HepG2 (cell line): ENCODE data around the gene ZBTB8OS. TPM values are rescaled to one million over a fixed set of nuclear protein-coding genes. Genes with fewer than 3 reads are reported as not detected.

Source experiments
- DPF2 ChIP-seq: sonication (generic); formaldehyde crosslinking; IDR thresholded peaks from 2 replicates; pipeline ENCODE4 v1.4.0; 2020; ENCODE audit warnings: mild to moderate bottlenecking, low read depth, missing genetic modification reagents, borderline replicate concordance
- ISX ChIP-seq: sonication (generic); formaldehyde crosslinking; conservative IDR thresholded peaks from 2 replicates; pipeline ENCODE4 v1.5.0; 2020; ENCODE audit warnings: missing genetic modification reagents
- JUNB ChIP-seq: sonication (generic); formaldehyde crosslinking; IDR thresholded peaks from 2 replicates; pipeline ENCODE4 v1.8.0; 2022; ENCODE audit warnings: missing genetic modification reagents, mild to moderate bottlenecking, borderline replicate concordance
- KMT2A ChIP-seq: sonication (generic); formaldehyde crosslinking; IDR thresholded peaks from 2 replicates; pipeline ENCODE4 v1.4.0; 2020; ENCODE audit warnings: missing genetic modification reagents
- KMT2B ChIP-seq: IDR thresholded peaks from 2 replicates; pipeline ENCODE4 v1.6.1; 2016; ENCODE audit warnings: missing genetic modification reagents, missing compliant biosample characterization
- NFRKB ChIP-seq: fragments of 450-650 bp; IDR thresholded peaks from 2 replicates; pipeline ENCODE4 v1.6.1; 2017
- RELA ChIP-seq: sonication (generic); formaldehyde crosslinking; IDR thresholded peaks from 2 replicates; pipeline ENCODE4 v1.4.0; 2020; ENCODE audit warnings: missing genetic modification reagents
- SUZ12 ChIP-seq: fragments of 150-350 bp; IDR thresholded peaks from 2 replicates; pipeline ENCODE4 v1.6.1; 2014; ENCODE audit warnings: low read depth, low read length
- TCF12 ChIP-seq, 2 experiments: fragments of 450-650 bp in 1 of 2; sonication (generic) in 1 of 2; formaldehyde crosslinking in 1 of 2; IDR thresholded peaks; 2 replicates each; pipeline versions ENCODE4 v1.6.1 to v1.8.0; 2017 to 2022; ENCODE audit warnings: antibody characterized with exemption in 1 of 2, mild to moderate bottlenecking in 1 of 2, missing genetic modification reagents in 1 of 2, moderate library complexity in 1 of 2
- ZBTB42 ChIP-seq: sonication (generic); formaldehyde crosslinking; IDR thresholded peaks from 2 replicates; pipeline ENCODE4 v1.5.0; 2020; ENCODE audit warnings: mild to moderate bottlenecking, missing genetic modification reagents
- ZBTB43 ChIP-seq: sonication (generic); formaldehyde crosslinking; conservative IDR thresholded peaks from 2 replicates; pipeline ENCODE4 v1.4.0; 2020; ENCODE audit warnings: missing genetic modification reagents
- ZBTB7B ChIP-seq: sonication (generic); formaldehyde crosslinking; IDR thresholded peaks from 2 replicates; pipeline ENCODE4 v1.4.0; 2020; ENCODE audit warnings: missing genetic modification reagents
- ZNF142 ChIP-seq: sonication (generic); formaldehyde crosslinking; IDR thresholded peaks from 2 replicates; pipeline ENCODE4 v1.4.0; 2020; ENCODE audit warnings: missing genetic modification reagents
- ZNF292 ChIP-seq: sonication (generic); formaldehyde crosslinking; IDR thresholded peaks from 2 replicates; pipeline ENCODE4 v1.8.1; 2022; ENCODE audit warnings: mild to moderate bottlenecking, low read depth, missing genetic modification reagents, borderline replicate concordance
- ZNF619 ChIP-seq: sonication (generic); formaldehyde crosslinking; IDR thresholded peaks from 2 replicates; pipeline ENCODE4 v1.4.0; 2020; ENCODE audit warnings: mild to moderate bottlenecking, missing genetic modification reagents
- ZNF768 ChIP-seq: sonication (generic); formaldehyde crosslinking; IDR thresholded peaks from 2 replicates; pipeline ENCODE4 v1.4.0; 2020; ENCODE audit warnings: missing genetic modification reagents
- ZNF777 ChIP-seq: sonication (generic); formaldehyde crosslinking; IDR thresholded peaks from 2 replicates; pipeline ENCODE4 v1.4.0; 2020; ENCODE audit warnings: missing genetic modification reagents
- polyA plus RNA-seq, 8 experiments: library from polyadenylated mRNA; depleted of rRNA in 3 of 8; stranded (reverse) in 7 of 8; unstranded in 1 of 8; fragments of >200 nt; fragmentation: Illumina TruSeq in 4 of 8; extraction: Trizol in 4 of 8; gene quantifications; 2 replicates each; pipeline versions ENCODE4 v1.2.1 to v1.2.3, GENCODE V29; 2011 to 2016; ENCODE audit warnings: low read depth in 4 of 8, missing spikeins in 1 of 8, mixed read lengths in 1 of 8; ENCODE audit not compliant: insufficient read depth in 1 of 8
- total RNA-seq, 5 experiments: library from RNA; depleted of rRNA; stranded (reverse); fragments of >200 nt; fragmentation: Illumina TruSeq; extraction: Trizol; gene quantifications; 2 replicates each; pipeline ENCODE4 v1.2.3, GENCODE V29; 2016; ENCODE audit warnings: low read depth in 1 of 5
- TF ChIP-seq, protein P1 (sequence below): IDR thresholded peaks from 2 replicates; pipeline ENCODE4 v1.6.1; 2016; ENCODE audit warnings: missing biosample characterization, missing genetic modification reagents, low read depth
- TF ChIP-seq, protein P2 (sequence below): sonication (generic); formaldehyde crosslinking; IDR thresholded peaks from 2 replicates; pipeline ENCODE4 v1.8.0; 2022; ENCODE audit warnings: low read depth, missing genetic modification reagents

The ZBTB8OS gene
- total and polyA plus RNA-seq, 2 of the 13 experiments (the other 11 are each of a cell fraction or from before 2014, with no cell fraction given): 57.7 to 84.8 TPM

DNA sequence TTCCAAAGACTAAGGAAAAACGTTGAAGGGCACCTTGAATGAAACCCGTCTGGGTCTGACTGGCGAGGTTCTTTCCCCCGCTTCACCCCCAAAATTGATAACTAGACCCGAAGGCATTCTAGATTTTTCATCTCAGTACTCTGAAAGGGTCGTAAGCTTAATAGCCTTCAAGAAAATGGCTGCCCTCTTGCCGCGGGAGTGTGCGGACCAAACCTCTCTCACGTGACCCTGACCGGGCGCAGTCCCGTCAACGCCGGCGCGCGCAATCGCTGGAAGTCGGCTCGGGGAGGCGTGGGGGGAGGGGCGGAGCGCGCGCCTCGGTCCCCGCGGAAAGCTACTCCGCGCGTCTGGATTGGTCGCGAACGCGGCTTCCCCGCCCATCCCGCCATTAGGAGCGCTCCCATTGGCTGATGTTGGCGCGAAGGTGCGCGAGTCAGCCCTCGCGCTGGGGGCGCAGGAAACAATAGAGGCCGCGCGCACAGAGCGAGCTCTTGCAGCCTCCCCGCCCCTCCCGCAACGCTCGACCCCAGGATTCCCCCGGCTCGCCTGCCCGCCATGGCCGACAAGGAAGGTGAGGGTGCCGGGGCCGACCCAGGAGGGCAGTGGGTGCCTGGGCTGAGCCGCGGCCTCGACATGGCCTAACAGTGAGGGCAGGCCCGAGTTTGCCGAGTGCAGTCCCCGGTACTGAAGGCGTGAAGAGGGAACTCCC lies 556 bp upstream of the ZBTB8OS start, which contains the start of gene RBBP4 (continued):
- TF ChIP-seq ZNF777: peak; percentile 55
- 0 out of 2 replicates have a peak, but pooled peaks have one; percentile 19 for TF ChIP-seq ZBTB42 (CRISPR knock-in tag)
- TF ChIP-seq, protein P1, sequence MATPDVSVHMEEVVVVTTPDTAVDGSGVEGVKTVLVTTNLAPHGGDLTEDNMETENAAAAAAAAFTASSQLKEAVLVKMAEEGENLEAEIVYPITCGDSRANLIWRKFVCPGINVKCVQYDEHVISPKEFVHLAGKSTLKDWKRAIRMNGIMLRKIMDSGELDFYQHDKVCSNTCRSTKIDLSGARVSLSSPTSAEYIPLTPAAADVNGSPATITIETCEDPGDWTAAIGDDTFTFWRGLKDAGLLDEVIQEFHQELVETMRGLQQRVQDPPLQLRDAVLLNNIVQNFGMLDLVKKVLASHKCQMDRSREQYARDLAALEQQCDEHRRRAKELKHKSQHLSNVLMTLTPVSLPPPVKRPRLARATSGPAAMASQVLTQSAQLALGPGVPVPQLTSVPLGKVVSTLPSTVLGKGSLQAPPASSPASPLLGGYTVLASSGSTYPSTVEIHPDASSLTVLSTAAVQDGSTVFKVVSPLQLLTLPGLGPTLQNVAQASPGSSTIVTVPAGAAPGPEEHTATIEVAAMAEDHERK (CRISPR knock-in tag): peak; percentile 59; the same call in 1 of the 2 replicates
- TF ChIP-seq JUNB (CRISPR knock-in tag): 0 out of 2 replicates have a peak, but pooled peaks have one; percentile 57
- TF ChIP-seq SUZ12: no peak
- TF ChIP-seq ZNF768: no peak; the same call in 1 of the 2 replicates
- peak; percentile 79 for TF ChIP-seq ZBTB7B (CRISPR knock-in tag)
- peak; percentile 62; the same call in 1 of the 2 replicates for TF ChIP-seq ISX (CRISPR knock-in tag)
- TF ChIP-seq KMT2A (CRISPR knock-in tag): peak; percentile 94
- TF ChIP-seq RELA (CRISPR knock-in tag): no peak
- TF ChIP-seq ZNF142: peak; percentile 55; the same call in 1 of the 2 replicates
- TF ChIP-seq TCF12 (IDR thresholded peaks at IDR 0.05): no peak
- peak; percentile 57; the same call in 1 of the 2 replicates for TF ChIP-seq TCF12 (CRISPR knock-in tag; IDR thresholded peaks at IDR 0.05)
- TF ChIP-seq NFRKB: peak; percentile 82
- TF ChIP-seq ZBTB43: 0 out of 2 replicates have a peak, but pooled peaks have one; percentile 87
- 0 out of 2 replicates have a peak, but pooled peaks have one; percentile 69 for TF ChIP-seq ZNF619 (CRISPR knock-in tag)
- TF ChIP-seq ZNF292 (CRISPR knock-in tag): no peak; the same call in 1 of the 2 replicates
- TF ChIP-seq, protein P2, sequence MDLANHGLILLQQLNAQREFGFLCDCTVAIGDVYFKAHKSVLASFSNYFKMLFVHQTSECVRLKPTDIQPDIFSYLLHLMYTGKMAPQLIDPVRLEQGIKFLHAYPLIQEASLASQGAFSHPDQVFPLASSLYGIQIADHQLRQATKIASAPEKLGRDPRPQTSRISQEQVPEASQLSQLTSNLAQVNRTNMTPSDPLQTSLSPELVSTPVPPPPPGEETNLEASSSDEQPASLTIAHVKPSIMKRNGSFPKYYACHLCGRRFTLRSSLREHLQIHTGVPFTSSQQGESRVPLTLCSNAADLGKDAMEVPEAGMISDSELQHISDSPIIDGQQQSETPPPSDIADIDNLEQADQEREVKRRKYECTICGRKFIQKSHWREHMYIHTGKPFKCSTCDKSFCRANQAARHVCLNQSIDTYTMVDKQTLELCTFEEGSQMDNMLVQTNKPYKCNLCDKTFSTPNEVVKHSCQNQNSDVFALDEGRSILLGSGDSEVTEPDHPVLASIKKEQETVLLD (CRISPR knock-in tag): peak; percentile 84
- no peak for TF ChIP-seq DPF2 (CRISPR knock-in tag)
- peak; percentile 80 for TF ChIP-seq KMT2B (CRISPR knock-in tag)
